ENCODE measurements around the gene HOXD10.

Gene HOXD10

DNA sequence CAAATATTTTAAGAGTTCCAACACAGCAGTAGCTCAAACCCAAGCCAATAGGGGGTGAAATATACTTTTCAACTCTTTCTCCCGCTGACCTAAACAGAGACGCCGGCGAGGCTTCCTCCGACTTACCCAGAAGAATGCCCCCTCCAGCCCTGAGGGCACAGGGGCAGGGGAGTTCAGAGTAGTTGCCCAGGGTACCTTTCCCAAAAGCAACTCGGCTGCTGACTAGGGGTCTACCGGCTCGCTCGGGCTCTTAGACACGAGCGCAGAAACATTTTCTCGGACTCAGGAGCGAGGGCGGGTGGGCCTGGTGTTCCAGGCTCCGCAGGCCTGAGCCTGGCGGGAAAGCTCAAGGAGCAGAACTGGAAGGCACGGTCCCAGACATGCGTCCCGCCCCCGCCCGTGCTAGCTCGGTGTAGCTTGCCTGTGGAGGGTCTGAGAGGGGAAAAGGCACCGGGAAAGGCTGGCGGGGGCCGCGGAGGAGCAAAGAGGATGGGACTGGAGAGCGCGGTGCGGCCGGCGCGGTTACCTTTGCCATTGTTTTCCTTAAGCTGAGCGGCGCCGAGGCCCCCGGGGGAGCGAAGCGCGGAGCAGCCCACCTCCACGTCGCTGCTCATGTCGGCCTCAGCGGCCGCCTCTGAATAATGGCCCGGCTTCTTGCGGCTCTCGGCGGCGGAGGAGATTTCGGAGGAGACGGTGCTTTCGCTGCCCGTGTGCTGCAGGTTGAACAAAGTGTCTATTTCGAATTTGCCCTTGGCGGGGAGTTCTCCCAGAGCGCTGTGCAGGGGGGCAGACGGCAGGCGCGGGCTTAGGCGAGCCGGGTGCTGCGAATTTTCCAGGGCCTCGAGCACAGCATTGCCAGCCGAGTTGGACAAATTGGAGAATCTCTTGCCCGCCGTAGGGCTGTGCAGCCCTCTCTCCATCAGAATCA is 33.5 kb upstream of the HOXD10 start:
- DNase-seq: no peak

DNA sequence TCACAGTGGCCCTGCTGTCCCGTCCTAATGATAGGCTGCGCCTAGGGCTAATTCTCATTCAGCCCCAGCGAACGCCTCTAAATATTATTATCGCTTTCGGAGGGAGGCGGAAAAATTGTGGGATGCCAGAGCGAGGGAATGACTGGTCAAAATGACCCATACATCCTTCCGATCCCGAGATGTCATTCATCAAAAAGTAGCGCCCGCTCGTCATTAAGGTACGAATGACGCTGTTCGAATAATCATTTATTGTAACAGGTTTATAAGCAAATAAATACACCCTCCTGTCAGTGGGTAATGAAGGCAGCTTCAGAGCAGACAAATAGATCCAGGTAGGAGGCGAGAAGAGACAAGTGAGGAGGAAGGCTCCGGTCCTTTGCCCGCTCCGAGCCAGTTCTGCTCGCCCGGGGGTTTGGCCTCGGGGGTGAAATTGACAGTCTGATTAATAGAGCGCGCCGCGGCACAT is 32.7 kb upstream of the HOXD10 start, which contains the start of gene EVX2:
Gene EVX2 (minus strand): TSS at position 167 of the 466 bp plus-strand sequence. CDS start 186 bp downstream, outside the sequence.
- DNase-seq: no peak

DNA sequence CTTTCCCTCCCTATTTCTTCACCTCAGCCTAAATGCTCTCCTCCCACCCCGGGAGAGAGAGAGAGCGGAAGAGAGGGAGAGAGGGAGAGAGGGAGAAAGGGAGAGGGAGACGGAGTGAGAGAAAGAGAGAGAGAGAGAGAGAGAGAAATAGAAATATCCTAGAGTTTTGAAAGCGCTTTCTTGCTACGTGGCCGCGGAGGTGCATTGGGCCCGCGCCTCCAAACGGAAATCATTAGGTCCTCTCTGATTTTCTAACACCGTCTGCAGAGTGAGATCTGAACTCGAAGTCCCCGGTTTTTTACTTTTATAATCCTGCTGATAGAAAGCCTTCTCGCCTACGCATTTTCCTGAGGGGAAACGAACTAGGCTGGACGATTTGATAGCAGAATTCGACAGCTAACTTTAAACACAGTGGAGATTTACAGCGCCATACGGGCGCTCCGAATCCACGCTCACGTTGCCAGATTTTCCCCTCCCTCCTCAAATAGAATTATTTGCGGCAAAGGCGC is 31.9 kb upstream of the HOXD10 start:
- no peak for DNase-seq

DNA sequence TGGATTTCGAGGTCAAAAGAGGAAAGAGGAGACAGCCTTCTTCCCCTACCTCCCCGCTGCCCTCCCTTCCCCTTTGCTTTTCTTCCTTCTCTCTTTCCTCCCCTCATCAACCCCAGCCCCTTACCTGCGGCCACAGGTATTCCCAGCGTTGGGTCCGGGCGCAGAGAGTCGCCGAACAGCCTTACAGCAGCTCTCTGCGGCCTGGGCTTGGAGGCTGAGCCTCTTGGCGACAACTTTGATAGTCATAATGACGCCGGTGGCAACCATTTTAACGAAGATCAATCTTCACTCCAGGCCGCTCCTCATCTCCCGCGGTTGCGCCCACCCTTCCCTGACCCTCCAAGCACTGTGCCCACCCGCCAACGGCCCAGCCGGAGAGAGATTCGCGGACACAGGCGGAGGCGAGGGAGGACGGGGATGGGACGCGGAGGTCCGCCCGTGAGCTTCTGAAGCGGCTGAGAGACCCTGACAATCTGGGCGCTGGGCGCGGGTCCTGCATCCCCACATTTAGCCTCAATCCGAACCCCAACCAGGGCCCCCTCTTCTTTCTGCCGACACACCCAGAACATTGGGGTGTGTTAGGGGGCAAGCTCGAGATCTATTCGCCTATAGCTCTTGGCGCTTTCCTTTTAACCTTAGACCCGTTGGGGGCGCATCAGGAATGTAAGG is 31.3 kb upstream of the HOXD10 start:
- no peak for DNase-seq

DNA sequence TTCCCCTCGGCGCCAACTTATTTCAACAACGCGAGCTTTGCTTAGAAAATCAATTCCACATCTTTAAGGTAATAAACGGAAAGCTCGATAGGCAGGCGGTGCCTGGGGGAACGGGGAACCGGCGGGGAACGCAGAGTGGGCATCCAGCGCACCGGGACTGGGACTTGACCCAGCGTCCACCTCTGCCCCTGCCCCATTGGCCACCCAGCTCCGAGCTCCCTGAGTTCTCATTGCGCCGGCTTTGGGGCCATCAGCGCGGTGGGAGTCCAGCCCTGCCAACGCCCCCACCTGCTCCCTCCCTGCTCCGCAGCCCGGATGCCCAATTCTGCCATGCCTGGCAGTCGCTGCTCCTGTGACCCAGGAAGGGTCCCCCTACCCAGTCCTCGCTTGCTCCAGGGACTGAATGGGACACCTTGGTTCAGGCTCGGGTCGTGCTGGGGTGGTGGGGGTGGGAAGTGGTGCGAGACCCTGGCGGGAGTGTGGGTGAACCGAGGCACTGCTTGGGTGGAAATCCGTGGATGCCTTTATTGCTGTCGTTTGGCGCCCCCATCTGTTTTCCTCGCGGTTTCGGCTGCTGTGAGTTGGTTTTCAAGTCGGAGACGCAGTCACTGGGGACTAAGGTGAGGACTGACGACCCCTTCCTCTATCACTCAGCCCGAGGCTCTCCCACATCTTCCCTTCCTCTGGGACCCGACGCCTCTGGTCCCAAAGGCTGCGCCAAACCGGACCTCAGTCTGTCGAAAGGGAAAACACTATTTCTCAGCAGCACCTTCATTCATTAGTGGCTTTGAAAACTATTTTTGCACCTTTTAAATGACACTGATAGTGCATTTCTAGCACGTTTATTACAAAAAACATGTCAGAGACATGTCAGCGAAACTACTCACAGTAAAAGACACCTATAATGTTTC is 30.5 kb upstream of the HOXD10 start:
- no peak for DNase-seq

DNA sequence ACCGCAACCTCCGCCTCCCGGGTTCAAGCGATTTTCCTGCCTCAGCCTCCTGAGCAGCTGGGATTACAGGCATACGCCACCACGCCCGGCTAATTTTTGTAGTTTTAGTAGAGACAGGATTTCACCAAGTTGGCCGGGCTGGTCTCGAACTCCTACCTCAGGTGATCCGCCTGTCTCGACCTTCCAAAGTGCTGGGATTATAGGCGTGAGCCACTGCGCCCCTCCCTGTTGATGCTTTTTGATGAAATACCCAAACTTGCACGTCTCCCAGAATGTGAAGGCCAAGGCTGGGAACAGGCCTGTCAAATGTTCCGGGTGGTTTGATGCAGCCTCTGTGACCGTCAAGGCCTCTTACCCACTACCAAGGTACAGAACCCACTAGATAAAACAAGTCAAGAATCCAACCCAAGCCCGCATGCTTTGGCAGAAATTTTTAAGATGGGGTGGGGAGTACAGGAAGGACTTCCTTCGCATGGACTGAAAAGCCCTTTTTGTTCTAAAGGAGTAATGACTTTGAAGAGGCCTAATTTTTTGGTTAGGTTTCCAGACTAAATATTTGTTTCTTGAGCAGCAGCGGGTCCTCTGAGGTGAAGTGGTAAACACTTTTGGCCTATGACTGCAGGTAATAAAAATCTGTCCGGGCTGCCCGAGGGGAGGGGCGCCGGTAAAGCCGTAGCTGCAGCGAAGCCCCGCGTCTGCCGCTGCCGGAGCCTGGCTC is 29.1 kb upstream of the HOXD10 start:
- DNase-seq: no peak

DNA sequence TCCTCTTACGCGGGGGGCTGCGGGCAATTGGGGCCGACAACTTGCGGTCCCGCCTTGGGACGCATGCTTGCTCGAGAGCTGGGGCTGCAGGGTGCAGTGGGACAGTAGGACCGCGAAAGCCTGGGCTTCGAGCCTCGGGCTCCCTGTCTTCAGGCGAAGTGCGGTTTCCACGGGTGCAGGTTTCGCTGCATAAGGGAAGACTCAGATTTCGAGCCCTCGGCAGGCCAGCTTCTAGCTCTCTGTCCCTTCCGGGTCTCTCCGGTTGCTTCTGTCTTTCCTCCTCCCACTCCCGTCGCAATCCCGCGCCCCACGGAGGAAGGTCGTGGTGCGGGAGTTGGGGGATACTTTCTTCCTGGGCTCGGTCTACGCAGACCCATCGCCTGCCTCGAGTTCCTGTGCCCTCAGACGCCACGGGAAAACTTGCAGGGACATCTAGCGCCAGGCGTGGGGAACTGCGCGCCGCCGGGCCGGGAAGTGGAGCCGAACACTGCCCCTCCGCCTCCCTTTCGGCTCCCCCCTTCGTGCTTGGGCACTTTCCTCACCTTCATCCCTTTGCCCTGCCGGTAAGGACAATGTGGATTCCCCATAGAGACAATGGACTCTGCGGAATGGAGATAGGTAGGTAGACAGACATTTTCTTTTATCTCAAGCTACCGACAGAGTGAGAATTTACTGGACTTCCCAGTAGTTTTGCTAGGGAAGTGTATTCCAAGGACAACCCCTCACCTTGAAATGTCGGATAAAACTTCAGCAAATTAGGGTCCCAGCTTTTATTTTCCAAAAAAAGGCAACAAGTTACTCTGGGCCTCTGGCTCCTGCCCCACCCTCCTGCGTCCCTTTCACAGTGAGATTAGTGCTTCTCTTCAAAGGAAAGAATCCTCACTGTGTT is 28.3 kb upstream of the HOXD10 start:
- DNase-seq: no peak

DNA sequence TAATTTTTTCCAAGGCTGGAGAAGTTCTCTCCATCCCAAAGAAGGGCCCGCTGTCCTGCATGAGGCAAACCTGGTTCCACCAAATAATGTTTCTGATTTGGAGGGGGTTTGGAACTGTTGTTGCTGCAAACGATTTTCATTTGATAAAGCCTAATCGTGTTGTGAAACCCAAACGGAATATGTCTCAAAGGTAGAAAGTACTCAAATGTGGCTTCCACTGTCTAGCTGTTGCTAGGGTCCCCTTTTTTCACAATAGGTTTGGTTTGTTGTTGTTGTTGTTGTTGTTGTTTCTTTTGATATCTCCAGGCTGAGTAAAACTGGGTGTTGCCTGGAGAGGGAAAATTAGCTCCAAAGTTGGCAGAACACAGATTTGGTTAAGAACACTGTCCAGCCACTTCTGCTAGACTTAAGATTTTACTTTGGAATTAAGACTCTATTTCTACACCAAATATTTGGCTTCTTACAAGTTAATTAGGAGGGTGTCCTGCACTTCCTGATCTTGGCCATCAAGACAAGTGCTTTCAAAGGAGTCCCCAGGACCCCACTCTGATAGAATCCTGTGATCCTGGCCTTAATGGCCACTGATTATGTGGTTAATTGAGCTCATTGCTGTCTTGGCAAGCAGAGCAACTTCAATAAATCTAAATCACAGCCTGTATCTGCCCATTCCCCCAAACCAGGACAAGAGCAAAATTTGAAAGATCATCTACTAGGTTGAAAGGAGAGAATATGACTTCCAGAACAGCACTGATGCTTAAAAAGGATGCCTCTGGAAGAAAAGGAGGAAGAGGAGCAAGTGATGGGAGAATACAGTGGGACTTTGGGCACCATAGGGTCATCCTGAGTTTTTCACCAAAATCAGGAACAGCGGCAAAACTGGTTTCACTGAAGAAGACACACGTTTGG is 27.4 kb upstream of the HOXD10 start:
- no peak for DNase-seq

DNA sequence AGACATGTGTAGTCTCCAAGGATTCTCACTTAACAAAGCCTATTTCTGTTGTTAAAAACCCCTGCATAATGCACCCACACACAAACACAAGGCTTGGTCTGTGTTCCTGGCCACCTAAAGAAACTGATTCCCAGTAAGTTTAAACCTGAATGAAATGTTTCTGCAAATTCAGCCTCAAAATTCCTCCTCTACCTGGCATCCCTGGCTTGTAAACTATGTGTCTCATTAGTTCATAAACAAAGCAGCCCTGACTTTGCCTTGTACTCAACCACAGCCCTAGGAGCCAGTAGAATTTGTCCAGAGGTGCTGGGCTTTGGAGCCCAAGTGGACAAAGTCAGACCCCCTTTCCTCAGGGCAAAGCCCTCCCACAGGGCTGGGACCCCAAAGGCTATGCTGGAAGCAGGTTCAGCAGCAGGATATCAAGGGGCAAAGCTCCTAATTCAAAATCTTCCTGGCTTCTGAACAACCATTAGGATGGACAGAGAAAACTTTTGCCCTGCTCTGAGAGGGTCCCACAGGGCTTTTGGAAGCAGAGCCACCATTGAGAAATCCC is 26.7 kb upstream of the HOXD10 start:
- DNase-seq: no peak

DNA sequence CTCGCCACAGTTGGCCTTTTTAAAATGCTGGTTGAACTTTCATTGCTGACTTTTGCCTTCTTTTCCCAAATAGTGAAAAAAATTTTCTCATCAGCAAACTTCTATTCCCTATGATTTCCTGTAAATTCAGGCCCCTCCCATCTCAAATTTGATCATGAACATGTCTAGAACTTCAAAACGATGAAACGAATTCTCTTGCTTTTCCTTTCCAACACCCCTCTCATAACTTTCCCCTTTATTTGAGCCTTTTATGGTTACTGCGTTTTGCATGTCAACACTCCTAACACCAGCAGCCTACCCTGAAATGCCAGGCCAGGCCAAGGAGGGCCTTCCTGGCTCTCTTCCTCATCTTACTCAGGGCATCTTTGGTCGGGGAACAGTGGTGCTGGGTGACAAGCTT is 25.7 kb upstream of the HOXD10 start:
- DNase-seq: no peak

DNA sequence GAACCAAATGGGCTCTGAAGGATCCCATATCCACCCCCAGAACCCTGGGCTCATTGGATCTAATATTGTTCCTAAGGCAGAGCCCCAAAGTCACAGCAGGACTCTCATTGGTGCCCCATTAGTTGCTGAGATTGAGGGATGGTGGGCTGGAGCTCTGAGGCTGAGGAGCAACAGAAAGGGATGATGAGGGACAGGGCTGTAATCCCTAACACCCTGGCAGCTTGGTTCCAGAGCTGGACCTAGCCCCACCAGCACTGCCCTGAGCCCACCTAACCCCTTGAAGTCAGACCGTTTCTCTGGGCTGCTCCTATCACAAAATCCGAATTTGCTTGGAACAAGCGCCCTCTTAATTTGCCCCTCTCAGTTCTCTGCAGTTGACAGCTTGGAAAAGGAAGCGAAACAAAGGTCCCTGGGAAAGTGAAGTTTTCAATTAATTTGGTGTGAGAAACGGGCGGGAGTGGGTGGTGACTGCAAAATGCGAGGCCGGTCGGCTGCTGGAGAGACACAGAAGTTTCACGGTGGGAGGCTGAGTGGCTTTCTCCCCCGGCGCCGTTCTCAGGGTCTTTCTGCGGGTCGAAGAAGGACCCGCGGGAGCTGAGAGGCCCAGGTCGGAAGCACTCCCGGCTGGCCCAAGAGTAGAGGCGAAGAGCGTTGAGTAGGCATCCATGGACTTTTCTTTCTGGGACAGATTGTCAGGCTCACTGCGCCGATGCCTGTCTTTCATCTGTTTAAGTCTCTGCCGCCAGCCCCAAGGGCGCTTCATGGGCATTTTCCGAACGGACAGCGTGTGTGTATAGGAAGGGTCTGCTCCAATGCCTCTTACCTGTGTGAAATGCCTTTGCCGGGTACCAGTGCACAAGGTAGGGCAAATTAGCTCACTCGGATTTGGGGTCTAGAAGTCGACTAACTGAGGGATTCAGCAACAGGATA is 25.0 kb upstream of the HOXD10 start:
- DNase-seq: no peak

DNA sequence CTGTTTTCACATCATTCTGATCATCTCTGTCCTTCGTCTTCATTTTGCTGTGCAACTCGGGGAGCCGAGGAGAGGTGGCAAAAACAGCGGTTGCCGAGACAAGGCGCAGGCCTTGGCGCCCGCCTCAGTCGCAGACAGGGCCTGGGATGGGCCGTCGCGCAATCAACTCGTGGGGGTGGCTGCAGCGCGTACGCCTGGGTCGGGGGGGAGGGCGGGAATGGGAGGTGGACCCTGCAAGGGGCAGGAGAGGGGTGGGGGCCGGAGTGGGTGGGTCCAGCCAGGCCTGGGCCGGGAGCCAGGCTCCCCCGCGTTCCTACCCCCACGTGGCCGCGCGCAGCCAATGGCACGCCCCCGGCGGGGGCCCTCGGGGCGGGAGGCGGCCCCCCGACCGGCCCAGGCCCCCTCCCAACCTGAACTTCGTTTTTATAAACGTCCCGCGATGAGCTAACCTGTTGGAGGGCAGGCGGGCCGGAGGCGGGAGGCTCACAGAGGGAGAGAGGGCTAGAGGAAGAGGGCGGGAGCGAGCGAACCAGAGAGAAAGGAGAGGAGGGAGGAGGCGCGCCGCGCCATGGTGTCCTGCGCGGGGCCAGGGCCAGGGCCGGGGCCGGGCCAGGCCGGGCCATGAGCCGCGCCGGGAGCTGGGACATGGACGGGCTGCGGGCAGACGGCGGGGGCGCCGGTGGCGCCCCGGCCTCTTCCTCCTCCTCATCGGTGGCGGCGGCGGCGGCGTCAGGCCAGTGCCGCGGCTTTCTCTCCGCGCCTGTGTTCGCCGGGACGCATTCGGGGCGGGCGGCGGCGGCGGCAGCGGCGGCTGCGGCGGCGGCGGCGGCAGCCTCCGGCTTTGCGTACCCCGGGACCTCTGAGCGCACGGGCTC is 24.1 kb upstream of the HOXD10 start, which contains the start of gene HOXD13:
Gene HOXD13 (plus strand): TSS at position 452 of the 875 bp plus-strand sequence. CDS start 170 bp downstream, at position 622.
- no peak for DNase-seq

DNA sequence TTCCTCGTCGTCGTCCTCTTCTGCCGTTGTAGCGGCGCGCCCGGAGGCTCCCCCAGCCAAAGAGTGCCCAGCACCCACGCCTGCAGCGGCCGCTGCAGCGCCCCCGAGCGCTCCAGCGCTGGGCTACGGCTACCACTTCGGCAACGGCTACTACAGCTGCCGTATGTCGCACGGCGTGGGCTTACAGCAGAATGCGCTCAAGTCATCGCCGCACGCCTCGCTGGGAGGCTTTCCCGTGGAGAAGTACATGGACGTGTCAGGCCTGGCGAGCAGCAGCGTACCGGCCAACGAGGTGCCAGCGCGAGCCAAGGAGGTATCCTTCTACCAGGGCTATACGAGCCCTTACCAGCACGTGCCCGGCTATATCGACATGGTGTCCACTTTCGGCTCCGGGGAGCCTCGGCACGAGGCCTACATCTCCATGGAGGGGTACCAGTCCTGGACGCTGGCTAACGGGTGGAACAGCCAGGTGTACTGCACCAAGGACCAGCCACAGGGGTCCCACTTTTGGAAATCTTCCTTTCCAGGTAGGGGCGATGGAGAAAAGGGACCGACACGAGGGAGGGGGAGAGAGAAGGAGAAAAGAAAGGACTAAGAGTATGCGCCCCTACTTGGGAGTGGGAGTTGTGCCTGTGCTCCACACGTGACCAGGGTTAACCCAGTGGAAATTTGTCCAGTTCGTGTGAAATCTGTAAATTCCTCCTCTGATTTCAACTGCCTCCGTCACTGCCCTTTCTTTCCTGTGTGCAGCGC is 23.3 kb upstream of the HOXD10 start:
- no peak for DNase-seq

DNA sequence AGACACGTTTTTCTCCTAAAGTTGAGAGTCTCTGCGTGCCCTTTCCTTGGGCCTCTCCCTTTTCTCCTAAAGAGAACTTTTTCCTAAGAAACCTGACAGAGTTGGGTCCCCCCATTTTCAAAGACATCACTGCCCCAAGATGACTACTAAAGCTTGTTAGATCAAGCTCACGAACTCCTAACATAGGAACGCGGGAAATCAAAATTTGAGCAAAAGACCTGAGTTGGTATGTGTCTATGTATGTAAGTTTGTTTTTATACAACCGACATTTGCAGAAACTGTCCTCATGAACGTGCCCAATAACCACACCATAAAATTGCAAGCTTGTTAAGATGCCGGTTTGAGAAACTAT is 22.7 kb upstream of the HOXD10 start:
- DNase-seq: no peak

DNA sequence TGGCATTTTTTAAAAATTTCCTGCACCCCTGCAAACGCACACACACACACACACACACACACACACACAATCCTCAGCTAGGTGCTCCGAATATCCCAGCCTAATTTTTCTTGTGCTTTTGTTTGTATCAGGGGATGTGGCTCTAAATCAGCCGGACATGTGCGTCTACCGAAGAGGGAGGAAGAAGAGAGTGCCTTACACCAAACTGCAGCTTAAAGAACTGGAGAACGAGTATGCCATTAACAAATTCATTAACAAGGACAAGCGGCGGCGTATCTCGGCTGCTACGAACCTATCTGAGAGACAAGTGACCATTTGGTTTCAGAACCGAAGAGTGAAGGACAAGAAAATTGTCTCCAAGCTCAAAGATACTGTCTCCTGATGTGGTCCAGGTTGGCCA is 22.2 kb upstream of the HOXD10 start:
- DNase-seq: no peak

DNA sequence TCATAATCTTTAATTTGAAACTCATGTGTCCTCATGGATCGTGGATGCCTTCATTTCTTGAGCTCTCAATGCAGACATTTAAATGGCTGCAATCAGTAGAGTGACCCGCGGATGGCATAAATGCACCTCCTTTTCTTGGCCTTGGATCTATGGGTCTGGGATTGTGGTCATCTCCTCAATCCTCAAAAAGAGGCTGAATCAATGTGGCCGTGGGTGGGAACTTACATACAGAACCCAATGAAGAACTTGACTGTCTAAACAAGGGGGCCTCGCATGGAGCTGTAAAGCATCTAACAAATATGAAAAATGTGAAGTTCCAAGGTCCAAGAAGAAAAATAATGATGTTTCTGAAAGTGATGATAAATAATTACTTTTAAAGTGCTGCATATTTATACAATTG is 21.2 kb upstream of the HOXD10 start:
- no peak for DNase-seq
